ENCODE measurements around the gene FMNL3. TPM values are rescaled to one million over a fixed set of nuclear protein-coding genes. Genes with fewer than 3 reads are reported as not detected.
A peak's percentile ranks its signal among the peaks of the same experiment; 100 is the strongest.

Gene FMNL3
- total RNA-seq, 2 donors from 2014 or later = 16.6 to 27.9 TPM

GRCh38 chr12:49687941-49688340 is 19.3 kb downstream of the FMNL3 start:
- no peak for DNase-seq (ENCODE audit: low spot score)
- intact Hi-C loops (cut with DNase I) = no loop called here

DNA sequence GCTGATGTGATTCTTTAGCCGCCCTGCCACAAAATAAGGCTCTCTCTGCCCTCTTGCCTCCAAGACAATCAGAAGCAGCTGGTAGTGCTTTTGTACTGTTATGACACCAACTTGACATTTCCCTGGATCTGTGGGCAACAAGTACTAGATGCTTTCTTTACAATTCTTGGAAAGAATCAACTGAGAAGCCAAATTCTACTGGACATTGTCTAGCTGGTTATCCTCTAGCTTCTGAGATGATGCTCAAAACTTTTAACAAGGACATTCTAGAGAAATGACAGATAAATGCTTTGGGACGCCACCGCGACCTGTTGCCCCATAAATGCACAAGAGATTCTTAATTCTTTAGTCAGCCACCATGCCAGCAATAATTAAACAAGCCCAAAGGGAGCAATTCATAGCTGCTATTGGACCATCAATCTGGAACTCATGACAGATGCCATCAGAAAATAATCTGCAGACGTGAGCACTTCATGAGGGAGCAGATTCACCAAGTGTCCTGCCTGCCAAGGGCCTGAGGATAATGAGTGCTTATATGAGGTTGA is 22.8 kb downstream of the FMNL3 start:
- intact Hi-C loops (cut with DNase I) = no loop called here
- no peak for DNase-seq (ENCODE audit: low spot score)

GRCh38 chr12:49683599-49684309 is 23.5 kb downstream of the FMNL3 start:
- intact Hi-C loops (cut with DNase I) = no loop called here
- DNase-seq (ENCODE audit: low spot score) = no peak

- DNase-seq (ENCODE audit: low spot score) = no peak
- intact Hi-C loops (cut with DNase I) = no loop called here
Measured at GRCh38 chr12:49680075-49680474, 27.1 kb downstream of the FMNL3 start.

- DNase-seq (ENCODE audit: low spot score) = no peak
Measured at GRCh38 chr12:49678711-49679110, 28.5 kb downstream of the FMNL3 start.

DNA sequence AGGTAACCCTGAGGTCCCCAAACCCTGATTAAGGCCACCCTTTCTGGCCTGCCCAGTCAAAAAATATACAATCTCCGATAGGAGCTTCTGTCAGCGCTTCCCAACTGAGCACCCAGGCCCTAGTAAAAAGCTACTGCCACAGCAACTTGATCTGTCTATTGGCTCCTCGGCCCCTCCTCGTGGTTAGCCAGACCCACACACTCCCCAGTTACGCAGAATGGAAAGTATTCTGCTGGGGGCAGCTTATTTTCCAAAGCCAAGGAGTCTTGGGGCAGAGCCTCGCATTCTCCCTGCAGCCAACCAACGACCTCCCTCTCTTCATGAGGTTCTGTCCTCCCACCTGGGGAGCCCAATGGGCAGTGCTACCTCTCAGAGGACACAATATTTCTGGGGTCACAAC is 32.1 kb downstream of the FMNL3 start:
- DNase-seq (ENCODE audit: low spot score) = no peak
- intact Hi-C loops (cut with DNase I) = no loop called here

More at GRCh38 chr12:49678711-49679110, 28.5 kb downstream of the FMNL3 start:
- intact Hi-C loops (cut with DNase I) = no loop called here

DNA sequence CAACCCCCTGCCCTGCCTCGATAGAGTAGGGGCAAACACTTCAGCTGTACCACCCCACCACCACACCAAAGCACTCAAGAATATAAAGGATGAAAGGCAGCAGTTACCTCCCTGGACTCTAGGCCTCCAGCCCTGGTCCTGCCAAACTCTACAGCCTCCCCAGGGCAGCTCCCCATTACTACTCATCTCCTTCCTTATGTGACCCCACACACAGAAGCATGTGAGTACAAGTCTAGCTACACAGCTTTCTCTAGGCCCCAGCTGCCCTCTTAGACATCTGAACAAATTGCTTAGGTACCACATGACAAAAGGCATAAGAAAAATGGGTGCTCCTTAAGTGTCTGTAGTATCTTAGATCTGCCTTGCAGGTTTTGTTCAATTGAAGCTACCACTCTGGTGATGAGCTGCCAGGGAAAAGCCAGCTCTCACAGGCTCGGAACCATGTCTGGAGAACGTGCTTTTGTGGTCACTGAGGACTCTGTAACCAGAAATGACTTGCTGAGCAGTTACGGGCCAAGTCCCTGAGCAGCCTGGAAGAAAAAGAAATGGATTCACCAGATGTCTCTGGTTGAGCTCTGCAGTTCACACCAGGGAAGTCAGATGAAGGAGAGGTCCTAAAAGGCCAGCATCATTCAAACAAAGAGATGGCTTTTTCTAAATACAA is 32.8 kb downstream of the FMNL3 start:
- DNase-seq (ENCODE audit: low spot score) = no peak
- intact Hi-C loops (cut with DNase I) = no loop called here

DNA sequence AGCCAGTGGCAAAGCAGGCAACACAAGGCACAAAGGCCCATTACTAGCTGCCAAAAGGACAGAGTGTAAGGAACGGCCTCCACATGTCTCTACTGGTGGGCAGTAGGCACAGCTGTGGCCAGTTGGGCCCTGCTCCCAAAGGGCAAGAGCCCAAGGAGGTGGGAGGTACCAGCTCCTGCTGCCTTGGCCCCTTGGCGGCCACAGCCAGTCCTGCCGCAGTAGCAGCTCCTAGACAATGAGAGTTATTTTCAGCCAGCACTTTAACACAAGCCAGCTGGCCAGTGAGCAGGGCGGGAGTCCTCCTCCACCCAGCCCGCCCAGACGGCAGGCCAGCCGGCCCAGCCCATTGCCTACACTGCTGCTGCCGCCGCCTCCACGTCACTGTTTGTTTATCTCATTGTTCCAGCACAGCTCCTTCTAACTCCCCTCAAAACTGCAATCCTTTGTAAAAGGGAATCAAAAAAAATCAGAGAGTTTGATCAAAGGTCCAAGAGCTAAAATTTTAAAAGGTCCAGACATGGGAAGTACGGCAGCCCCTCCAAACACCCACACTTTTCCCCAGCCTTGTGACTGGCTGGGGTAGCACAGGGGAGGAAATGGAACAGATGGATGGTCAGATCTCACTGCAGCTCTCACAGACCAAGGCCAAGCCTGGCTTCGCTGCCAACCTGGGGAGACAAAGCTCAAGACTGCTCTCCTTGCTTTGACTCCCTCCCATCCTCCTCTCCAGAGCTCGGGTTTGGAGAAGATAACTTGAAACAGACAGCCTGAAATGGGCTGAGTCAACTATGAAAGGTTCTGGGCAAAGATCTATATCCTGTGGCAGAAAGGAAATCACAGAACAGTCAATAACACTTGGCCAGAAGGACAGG is 33.5 kb downstream of the FMNL3 start:
- intact Hi-C loops (cut with DNase I) = no loop called here
- DNase-seq (ENCODE audit: low spot score) = peak; percentile 97

DNA sequence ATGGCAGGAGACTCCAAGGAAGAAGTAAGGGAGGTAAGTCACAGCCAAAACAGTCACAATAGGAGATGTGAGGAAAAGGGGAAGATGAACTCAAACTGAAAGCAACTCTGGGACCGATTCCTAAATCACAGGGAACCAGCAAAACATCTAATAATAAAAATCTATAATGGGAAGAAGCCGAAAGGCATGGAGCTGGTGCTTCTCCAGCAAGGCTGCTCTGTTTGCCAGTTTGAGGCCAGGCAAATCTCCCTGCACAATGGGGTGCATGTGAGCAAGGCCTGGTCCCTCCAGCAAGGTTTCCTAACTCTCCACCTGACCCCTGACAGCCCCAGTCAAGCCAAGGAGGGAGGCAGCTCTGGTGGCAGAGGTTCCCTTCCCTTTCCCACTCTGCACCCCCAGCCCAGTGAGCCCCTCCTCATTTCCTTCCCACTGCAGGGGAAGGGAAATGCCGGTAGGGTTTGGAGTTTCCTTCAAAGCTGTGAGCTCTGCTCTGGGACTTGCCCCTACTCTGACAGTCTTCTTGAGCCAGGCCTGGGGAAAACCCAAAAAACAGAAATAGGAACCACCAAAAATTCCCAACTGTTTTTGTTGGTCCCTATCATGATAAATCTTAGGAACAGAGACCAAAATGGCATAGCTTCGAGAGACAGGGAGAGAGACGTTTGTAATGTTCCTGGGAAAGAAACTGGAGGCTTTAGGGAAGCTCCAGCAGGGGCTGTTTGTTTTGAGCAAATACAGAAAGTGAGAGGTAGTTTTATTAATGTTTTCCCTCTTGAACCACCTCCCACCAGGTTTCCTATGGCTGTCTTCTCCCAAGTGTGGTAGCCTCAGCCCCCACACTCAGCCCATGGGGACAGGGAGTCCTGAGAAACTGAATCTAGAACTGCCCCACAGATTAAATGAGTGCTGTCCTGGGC is 34.6 kb downstream of the FMNL3 start:
- DNase-seq (ENCODE audit: low spot score) = no peak
- intact Hi-C loops (cut with DNase I) = no loop called here

- DNase-seq (ENCODE audit: low spot score) = no peak
Measured at GRCh38 chr12:49671031-49671765, 36.0 kb downstream of the FMNL3 start.

GRCh38 chr12:49669796-49670195 is 37.4 kb downstream of the FMNL3 start:
- DNase-seq (ENCODE audit: low spot score) = no peak
- intact Hi-C loops (cut with DNase I) = no loop called here

More at GRCh38 chr12:49671031-49671765, 36.0 kb downstream of the FMNL3 start:
- intact Hi-C loops (cut with DNase I) = no loop called here

DNA sequence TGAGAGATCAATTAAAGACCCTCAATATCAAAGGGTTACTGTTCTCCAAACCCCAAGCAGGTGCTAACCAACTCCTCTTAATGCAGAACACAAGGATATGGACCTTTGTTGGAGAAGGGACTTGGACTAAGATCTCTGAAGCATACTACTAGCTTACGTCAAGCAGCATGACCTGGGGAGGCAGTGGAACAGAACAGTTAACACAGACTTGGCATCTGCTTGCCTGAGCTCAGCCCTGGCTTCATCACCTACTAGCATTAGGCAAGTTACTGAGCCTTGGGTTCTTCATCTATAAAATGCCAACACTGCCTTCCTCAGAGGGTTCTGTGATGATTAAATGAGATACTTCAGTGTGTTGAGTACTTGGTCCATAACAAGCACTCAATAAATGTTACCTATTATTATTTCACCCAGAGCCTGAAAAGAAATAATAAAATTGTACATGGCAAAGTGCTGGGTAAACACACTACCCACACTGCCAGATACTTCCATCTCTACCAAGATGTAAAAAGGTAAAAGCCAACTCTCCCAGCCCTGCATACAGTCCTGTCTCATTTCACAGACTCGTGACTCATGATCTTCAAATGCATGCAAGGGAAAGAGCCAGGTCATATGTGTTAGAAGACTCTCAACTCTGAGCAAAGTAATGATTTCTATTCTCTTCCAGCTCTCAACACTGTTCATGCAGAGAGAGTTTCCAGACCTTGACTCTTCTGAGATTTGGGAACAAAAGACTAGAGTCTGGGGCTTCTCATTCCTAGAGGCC is 39.7 kb downstream of the FMNL3 start:
- no peak for DNase-seq (ENCODE audit: low spot score)
- intact Hi-C loops (cut with DNase I) = no loop called here

GRCh38 chr12:49666176-49666575 is 41.0 kb downstream of the FMNL3 start:
- DNase-seq (ENCODE audit: low spot score) = no peak
- intact Hi-C loops (cut with DNase I) = no loop called here

- no peak for DNase-seq (ENCODE audit: low spot score)
- intact Hi-C loops (cut with DNase I) = no loop called here
Measured at GRCh38 chr12:49665384-49665783, 41.8 kb downstream of the FMNL3 start.

DNA sequence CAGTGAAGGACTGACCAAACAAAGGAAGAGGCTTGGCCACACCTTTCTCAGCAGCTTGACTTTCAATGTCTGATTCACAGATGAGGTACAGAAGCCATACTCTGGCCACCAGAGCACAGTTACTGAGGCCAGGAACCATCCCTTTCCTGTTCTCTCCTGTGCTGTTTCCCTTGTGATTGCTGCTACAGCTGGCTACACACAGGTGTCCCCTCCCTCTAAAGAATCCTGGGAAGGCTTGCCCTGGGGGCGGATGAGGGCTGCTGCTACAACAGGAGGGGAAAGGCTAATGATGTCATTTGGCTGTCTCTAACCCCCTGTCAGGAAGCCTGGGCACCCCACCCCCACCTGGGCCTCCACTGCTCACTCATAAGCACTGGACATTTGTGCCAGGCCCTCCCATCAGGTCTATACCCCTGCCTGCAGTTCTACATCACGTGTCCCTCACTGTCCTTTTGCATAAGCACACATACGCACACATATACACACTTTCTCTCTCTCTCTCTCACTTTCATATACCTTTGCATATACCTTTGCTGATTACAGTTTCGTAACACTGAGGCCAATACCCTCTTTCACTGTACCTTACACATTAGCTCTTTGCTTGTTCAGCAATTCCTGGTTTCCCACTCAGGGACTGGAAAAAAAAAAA is 42.5 kb downstream of the FMNL3 start:
- peak; percentile 32 for DNase-seq (ENCODE audit: low spot score)
- intact Hi-C loops (cut with DNase I) = no loop called here

- DNase-seq (ENCODE audit: low spot score) = peak; percentile 29
- intact Hi-C loops (cut with DNase I) = no loop called here
Measured at GRCh38 chr12:49664167-49664566, 43.0 kb downstream of the FMNL3 start.
